Activated naive CD8-positive, alpha-beta T cell treated with anti-CD3 and anti-CD28 coated beads, Interleukin-2, amount 50 U/mL, for 24 hours (primary cell): ENCODE data around the gene SLC17A4.

Source experiments
- ATAC-seq: fragments of 150-1000 bp; cut with Tn5 transposase; one replicate; pipeline ENCODE4 v1.10.0; 2021
- DNase-seq: peaks from one replicate; pipeline ENCODE4 v3.0.0; 2021
- H3K27ac Mint-ChIP-seq: one replicate; pipeline ENCODE4 v1.8.0; 2021; ENCODE audit warnings: mild to moderate bottlenecking, mixed read lengths
- H3K27me3 Mint-ChIP-seq: one replicate; pipeline ENCODE4 v1.8.0; 2021; ENCODE audit warnings: mixed read lengths
- H3K36me3 Mint-ChIP-seq: one replicate; pipeline ENCODE4 v1.8.0; 2021; ENCODE audit warnings: low read depth, mixed read lengths
- H3K4me1 Mint-ChIP-seq: one replicate; pipeline ENCODE4 v1.8.0; 2021; ENCODE audit warnings: mixed read lengths
- H3K4me3 Mint-ChIP-seq: one replicate; pipeline ENCODE4 v1.8.0; 2021; ENCODE audit warnings: mild to moderate bottlenecking, moderate library complexity, mixed read lengths
- H3K9me3 Mint-ChIP-seq: one replicate; pipeline ENCODE4 v1.8.0; 2021; ENCODE audit warnings: mixed read lengths

SLC17A4 gene

DNA sequence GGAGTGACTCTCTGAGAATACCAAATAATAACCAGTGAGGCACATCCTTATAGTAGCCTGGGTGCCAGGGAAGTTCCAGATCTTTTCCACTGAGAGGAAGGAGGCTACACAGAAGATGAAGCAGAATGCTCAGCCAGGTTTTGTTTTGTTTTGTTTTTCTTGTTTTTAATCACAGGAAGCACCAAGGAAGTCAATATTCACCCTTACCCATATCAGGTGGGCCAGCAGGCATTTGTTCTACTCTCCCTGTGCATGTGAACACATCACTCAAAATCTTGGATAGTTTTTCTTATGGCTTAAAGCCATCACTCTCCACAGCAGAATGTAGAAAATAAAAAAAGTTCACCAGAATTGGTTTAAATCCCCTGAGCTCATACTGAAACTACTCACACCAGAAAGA is 66.8 kb downstream of the SLC17A4 start:
- peaks cover 36% of the 10 kb centered on the region for H3K27me3 Mint-ChIP-seq
- H3K9me3 Mint-ChIP-seq: peaks cover 21% of the 10 kb centered on the region
- no peaks in the 10 kb centered on the region for H3K36me3 Mint-ChIP-seq
- ATAC-seq (no peak), DNase-seq (no peak)
- H3K27ac Mint-ChIP-seq: no peak overlapping the region
- no peaks in the 10 kb centered on the region for H3K4me1 Mint-ChIP-seq
- H3K4me3 Mint-ChIP-seq: no peak overlapping the region

- ATAC-seq (no peak), DNase-seq (no peak)
- H3K4me3 Mint-ChIP-seq: no peak overlapping the region
- H3K36me3 Mint-ChIP-seq: no peaks in the 10 kb centered on the region
- H3K27me3 Mint-ChIP-seq: peaks cover 26% of the 10 kb centered on the region
- H3K4me1 Mint-ChIP-seq: peaks cover 3% of the 10 kb centered on the region
- peaks cover 17% of the 10 kb centered on the region for H3K9me3 Mint-ChIP-seq
- no peak overlapping the region for H3K27ac Mint-ChIP-seq
Measured at GRCh38 chr6:25829375-25829774, 74.8 kb downstream of the SLC17A4 start.

DNA sequence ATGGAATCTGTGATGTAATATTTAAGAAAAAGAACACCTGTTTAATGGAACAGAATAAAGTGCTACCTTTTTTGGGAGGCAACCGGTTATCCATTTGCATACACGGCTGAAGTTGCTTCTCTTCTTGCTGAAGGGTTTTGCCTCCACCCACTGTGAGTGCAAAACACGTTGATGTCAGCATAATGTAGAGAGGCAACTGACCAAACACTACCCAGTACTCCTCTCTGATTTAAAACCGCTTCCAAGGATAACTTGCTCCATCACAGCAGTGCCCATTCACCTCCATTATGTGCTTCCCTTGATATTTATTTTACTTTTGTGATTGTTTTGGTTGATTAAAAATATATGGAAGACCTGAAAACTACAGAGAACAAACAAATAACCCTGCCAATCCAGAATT is 75.9 kb downstream of the SLC17A4 start:
- Mint-ChIP-seq H3K4me3 (no peak overlapping the region), H3K27ac (no peak overlapping the region)

More for the DNA sequence above, 75.9 kb downstream of the SLC17A4 start:
- DNase-seq: no peak
- Mint-ChIP-seq H3K4me1 (peaks cover 3% of the 10 kb centered on the region), H3K9me3 (peaks cover 9% of the 10 kb centered on the region), H3K27me3 (peaks cover 20% of the 10 kb centered on the region), H3K36me3 (no peaks in the 10 kb centered on the region)
- ATAC-seq: no peak
